SHP77 treated with DMSO at 0.1 percent for 48 hours (cell line): ENCODE results near the gene FAM161A.
"Not testable (repeated sequence)": the region's sequence is repeated elsewhere in the genome, so short reads cannot be mapped to it uniquely, and the experiment has no call there.

Source experiments
- DNase-seq: peaks from one replicate; lab custom pipeline; 2025; lab: John Stamatoyannopoulos, UW

Gene FAM161A, protein sequence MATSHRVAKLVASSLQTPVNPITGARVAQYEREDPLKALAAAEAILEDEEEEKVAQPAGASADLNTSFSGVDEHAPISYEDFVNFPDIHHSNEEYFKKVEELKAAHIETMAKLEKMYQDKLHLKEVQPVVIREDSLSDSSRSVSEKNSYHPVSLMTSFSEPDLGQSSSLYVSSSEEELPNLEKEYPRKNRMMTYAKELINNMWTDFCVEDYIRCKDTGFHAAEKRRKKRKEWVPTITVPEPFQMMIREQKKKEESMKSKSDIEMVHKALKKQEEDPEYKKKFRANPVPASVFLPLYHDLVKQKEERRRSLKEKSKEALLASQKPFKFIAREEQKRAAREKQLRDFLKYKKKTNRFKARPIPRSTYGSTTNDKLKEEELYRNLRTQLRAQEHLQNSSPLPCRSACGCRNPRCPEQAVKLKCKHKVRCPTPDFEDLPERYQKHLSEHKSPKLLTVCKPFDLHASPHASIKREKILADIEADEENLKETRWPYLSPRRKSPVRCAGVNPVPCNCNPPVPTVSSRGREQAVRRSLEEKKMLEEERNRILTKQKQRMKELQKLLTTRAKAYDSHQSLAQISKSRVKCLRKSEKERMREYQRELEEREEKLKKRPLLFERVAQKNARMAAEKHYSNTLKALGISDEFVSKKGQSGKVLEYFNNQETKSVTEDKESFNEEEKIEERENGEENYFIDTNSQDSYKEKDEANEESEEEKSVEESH

DNA sequence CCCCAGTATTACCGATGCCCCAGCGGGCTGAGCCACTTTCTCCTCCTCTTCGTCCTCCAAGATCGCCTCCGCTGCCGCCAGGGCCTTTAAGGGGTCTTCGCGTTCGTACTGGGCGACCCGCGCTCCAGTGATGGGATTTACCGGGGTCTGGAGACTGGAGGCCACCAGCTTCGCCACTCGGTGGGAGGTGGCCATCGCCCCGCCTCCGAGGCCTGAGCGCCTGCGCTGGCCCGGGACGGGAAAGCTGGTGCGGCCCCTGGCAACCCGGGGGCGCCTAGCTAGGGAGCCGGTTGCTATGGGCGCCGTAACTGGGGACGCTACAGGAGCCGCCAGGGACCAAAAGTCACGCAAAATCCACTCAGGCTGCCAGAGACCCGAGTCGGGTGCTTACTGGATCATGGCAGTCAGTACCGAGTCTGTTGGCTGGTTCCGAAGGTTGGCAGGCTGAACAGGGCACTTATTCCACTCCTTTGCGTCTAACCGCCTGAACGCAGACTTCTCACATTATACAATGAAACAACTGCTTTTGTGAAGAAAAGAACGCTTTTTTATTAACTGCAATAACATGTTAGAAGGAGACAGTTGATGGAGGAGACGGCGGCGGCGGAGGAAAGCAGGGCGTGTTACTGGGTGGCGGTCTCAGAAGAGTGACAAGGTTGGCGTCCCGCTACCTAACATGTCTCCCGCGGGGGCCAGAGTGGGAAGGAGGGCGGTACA is at the start of gene FAM161A:
Gene FAM161A (minus strand): TSS at position 214 of the 717 bp plus-strand sequence. CDS start 19 bp downstream, at position 195.
- peak; percentile 78 for DNase-seq

DNA sequence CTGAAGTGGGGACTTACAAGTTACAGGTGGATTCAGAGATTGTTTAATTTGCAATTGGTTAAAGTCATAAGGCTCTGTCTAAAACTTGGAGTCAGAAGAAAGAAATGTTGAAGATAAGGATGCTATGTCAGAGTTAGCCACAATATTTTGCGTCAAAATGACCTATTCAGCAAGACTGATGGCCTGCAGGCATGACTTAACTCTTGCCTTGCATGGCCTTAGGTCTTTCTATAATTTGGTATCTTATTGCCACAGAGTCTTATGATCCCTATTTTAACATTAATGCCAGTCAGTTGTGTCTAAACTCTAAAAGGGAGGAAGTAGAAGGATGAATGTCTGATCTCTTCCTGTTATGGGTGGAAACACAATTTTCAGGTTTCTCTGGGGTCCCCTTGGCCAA is 46.4 kb upstream of the FAM161A start:
- no peak for DNase-seq

DNA sequence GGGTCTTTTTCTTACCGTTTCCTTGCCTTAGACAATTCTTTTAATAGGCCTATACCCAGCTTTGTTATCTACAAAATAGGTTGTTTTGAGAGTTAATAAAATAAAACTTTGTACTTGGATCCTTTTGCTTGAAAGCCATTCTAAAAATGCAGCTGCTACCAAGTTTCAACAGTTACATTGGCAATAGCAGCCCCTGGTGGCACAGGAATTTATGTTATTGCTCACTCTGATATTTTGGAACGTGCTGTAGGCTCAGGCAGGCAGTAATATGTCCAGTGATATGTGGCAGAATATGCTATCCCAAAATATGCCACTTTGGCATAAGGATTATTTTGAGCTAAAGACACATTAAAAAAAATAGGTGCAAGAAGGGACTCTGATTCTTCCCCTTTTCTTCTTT is 45.0 kb upstream of the FAM161A start:
- DNase-seq = no peak

DNA sequence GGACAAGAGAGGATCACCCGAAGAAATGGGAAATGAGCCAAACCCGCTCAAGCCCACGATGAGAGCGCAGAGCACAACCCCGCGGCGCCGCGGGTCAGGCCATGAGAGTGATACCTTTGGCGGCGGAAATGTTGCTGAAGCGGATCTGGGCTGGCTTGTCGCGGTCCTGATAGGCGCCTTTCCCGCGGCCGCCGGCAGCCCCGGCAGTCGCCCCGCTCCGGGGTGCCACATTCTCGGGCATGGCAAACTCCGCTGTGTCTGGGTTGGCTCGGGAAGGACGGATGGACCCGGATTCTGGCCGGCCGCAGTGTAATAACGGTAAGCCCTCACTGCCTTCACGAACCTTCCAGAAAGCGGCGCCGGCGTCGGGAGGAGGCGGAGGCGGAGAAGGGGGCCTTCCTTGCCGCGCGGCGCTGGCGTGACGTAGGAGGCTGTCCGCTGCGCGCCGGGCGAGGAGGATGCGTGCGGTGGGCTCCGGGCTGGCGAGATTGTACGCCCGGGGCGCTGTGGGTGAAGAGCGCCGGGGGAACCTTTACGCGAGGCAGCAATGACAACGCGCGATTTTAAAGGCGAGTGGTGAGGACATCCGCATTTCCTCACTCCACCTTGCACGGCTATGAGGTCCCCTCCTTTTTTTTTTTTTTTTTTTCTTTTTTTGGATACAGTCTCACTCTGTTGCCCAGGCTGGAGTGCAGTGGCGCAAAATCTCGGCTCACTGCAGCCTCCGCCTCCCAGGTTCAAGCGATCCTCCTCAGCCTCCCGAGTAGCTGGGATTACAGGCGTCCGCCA is 34.6 kb upstream of the FAM161A start, which contains the start of gene CCT4:
Gene CCT4 (minus strand): TSS at position 390 of the 789 bp plus-strand sequence. CDS start 149 bp downstream, at position 241.
- peak; percentile 56 for DNase-seq

DNA sequence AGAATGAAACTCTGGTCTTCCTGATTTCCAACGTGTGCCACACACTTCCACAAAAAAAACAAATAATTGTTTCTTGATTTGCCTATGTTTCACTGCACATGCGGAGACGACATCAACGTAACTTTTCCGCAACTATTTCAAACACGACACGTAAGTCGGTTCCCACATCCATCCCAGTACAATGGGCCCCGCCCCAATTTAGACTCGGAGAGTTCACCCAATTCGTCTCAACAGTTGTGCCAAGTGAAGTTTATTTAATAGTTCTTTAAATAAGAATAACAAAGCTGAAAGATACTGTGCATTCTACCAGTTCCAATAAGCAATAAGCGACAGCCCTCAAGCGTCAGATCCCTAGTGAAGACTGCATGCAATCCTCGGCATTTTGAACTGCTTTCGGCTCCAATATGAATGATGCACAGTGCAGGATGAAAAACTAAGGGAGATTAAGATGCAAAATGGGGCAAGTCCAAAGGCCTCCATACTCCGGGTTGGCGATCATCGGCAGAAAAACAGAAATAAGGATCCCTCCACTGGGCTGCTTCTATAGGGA is 33.9 kb upstream of the FAM161A start:
- no peak for DNase-seq

DNA sequence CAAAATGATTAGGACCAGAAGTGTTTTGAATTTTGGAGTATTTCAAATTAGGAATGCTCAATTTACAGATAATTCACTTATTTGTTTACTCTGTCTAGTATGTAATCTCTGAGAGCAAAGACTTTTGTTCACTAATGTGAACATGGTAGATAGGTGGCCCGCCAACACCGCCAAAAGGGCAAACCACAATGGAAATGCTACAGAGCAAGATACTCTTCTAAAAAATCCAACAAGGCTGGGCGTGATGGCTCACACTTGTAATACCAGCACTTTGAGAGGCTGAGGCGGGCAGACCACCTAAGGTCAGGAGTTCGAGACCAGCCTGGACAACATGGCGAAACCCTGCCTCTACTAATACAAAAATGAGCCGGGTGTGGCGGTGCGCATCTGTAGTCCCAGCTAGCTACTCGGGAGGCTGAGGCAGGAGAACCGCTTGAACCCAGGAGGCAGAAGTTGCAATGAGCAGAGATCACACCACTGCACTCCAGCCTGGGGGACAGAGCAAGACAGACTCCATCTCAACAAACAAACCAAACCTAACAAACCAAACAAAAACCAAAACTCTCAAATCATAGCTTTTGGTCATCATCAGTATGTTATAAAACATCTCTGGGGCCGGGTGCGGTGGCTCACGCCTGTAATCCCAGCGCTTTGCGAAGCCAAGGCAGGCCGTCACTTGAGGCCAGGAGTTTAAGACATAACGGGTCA is 32.2 kb upstream of the FAM161A start:
- DNase-seq = no peak

DNA sequence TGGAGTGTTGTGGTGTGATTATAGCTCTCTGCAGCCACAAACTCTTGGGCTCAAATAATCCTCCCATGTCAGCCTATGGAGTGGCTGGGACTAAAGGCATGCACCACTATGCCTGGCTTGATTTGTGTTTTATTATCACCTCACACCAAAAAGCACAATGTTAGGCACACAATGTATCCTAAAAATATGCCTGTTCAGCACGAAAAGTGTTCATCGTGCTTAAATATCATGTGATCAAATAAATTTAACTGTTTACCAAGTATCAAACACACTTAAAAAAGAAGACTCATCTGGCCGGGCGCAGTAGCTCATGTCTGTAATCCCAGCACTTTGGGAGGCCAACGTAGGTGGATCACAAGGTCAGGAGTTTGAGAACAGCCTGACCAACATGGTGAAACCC is 29.0 kb upstream of the FAM161A start:
- DNase-seq = no peak

DNA sequence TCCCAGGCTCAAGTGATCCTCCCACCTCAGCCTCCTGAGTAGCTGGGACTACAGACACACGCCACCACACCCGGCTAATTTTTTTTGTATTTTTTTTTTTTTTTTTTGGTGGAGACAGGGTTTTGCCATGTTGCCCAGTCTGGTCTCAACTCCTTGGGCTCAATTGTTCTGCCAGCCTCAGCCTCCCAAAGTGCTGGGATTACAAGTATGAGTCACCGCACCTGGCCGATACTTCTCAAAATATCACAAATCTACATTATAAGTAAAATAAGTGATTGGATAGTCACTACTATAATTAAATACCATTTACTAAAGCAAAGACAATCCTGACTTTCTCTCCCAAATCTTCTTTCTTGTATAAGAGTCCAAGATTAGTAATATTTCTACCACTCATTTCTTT is 25.5 kb upstream of the FAM161A start:
- DNase-seq = not testable (repeated sequence)

DNA sequence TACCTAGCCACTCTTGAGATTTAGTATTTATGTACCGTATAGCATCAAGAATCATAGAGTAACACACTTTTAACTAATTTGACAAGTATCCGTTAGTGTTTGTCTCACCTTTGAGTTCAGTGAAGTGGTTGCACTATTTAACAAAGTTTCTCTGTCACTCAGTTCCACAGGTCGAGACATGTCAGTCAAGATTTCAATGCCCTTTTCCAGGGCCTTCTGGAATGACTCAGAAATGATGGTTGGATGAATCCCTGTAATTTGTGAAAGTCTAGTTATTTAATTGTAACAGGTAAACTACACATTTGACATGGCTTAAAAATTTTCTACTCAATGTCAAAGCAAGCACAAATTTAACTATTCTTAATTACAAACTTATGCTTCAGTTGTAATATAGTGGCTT is 24.9 kb upstream of the FAM161A start:
- no peak for DNase-seq

DNA sequence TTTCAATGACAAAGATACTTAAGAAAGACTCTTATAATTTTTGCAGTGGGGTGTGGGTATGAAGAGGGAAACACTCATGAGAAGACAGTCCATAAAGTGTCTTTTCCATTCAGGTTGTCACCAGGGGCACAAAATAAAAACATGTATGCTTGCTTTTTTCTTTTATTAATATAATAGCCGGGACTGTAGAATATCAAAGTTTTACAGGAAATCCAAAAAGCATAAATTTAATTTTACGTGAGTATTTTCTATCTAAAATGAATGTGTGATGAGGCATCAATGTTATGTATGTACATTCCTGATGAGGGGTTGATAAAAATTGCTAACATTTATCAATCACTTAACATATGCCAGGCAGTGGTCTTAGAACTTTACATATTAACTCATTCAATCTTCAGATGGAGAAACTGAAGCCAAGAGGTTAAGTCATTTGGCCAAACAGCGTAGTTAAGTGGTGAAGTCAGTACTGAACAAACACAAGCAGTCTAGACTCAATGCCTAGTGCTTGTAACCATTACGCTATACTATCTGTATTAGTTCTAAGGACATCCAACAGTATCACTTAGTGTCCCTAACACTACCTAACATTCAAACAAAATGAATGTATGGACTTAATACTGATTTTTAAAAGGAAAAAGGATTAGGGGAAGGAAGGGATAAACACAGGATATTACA is 23.8 kb upstream of the FAM161A start:
- DNase-seq = no peak

DNA sequence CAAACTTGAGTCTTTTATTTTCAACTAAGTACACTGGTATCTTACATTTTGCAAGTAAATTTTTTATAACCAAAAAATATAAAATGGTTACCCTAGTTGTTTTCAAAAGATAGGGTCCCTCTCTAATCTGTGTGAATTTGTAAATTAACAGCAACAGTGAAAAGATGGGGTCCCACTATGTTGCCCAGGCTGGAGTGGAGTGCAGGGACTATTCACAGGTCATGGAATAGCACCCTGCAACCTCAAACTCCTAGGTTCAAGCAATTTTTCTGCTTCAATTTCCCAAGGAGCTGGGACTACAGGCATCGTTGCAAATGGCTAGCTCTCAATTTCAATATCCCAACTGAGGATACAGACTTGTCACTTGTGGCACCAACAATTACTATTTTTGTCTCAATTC is 22.5 kb upstream of the FAM161A start:
- no peak for DNase-seq

DNA sequence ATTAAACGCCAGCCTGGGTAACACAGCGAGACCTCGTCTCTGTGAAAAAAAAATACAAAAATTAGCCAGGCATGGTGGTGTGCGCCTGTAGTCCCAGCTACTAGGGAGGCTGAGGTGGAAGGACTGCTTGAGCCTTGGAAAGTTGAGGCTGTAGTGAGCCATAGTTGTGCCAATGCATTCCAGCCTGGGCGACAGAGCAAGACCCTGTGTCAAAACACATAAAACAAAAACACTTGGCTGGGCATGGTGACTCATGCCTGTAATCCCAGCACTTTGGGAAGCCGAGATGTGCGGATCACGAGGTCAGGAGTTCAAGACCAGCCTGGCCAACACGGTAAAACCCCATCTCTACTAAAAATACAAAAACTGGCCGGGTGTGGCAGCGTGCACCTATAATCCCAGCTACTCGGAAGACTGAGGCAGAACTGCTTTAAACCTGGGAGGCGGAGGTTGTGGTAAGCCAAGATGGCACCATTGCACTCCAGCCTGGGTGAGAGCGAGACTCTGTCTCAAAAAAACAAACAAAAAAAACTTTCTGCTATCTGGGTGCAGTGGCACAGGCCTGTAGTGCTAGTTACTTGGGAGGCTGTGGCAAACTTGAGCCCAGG is 12.7 kb upstream of the FAM161A start:
- not testable (repeated sequence) for DNase-seq

DNA sequence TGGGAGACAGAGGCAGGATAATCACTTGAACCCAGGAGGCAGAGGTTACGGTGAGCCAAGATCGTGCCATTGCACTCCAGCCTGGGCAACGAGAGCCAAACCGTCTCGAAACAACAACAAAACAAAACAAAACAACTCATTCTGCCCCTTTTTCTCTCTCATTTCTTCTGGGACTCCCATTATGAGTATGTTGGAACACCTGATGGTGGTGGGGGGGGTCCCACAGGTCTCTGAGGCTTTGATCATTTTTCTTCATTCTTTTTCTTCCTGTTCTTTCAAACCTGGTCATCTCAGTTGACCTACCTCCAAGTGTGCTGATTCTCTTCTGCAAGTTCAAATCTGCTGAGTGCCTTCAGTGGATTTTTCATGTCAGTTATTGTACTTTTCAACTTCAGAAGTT is 8.2 kb upstream of the FAM161A start:
- DNase-seq = no peak

DNA sequence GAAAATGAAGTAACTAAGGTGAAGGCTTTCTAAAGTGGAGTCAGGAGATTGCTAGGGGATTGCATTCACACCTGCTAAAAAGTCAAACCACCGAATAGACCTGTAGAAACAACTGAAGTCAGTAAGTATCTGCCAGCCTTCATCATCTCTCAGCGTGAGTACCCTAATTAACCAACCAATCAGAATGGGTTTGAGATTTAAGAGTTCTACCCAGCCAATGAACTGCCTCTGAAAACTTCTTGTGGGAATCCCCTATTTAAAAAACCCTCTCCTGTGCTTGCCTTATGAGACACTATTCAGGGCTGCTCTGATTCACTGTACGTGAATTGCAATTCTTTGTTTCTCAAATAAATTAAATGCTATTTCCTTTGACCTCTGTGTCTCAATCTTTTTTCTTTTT is 3.4 kb upstream of the FAM161A start:
- no peak for DNase-seq

DNA sequence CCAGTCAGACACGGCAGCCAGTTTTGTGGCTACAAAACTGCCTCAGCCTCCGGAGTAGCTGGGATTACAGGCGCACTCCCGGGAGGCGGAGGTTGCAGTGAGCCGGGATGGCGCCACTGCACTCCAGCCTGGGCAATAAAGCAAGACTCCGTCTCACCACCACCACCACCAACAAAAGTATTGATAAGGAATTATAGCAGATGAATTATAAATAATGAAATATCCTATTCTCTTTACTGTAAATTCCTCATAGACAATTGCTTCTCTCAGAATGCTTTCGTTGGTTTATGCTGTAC is 1.4 kb upstream of the FAM161A start:
- DNase-seq = no peak

DNA sequence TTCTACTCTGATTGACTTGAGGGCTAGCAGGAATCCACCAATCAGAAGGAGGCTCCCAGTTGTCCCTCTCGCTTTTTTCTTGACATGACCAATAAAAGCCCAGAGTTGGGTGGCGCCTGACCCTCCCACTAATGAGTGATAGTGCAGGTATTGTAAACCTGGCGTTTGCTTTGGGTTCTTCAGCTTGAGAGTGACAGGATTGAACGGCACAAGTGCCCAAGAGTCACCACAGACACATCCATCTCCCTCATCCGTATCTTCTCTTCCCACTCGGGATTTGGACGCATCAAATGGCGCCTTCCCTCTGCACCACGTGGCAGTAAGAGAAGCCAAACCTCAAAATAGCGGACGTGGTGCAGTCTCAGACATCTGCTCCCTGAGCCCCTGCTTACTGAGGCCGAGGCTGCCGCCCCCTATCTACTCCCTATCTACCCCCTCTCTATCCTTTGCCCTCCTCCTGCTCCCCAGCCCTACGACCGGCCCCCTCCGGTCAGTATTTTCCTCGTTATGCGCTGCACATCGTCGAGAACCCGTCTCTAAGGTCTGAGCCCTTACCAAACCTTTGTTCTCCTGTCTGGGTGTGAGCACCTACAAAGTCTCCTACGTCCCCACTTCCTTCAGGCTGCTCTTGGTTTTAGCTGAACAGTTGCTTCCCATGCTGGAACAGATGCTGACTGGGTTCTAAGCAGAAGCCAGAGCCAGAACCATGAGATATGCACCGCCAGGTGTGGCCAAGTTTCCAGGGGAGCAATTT is 881 bp upstream of the FAM161A start:
- peak; percentile 96 for DNase-seq

DNA sequence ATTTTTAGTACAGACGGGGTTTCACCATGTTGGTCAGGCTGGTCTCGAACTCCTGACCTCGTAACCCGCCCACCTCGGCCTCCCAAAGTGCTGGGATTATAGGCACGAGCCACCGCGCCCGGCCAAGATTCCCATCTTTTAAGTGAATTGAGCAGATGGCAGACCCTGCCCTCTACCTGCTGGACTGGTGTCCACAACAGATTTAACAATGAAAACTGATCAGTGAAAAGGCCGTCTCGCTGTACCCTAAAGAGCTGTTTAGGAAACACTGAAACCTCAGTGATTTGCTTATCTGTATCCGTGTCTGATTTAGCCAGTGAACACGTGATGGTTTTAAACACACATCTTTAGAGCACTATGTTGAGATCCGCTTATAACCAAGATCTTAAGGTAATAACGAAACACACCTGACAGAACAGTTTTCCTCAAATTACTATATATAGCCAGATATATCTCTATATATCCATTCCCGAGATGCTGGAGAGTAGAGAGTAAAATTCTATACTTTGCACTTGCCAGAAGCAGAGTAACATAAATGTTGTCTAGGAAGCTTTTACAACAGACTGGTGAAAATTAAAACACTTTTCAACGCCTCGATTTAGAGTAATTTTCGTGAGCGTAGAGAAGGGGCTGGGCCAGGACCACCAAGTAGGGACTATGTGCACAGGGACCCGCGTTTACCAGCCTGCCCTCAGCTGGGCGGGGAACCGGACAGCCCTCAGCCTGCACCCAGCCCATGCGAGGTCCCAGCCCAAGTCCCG is 594 bp downstream of the FAM161A start:
- peak; percentile 71 for DNase-seq

DNA sequence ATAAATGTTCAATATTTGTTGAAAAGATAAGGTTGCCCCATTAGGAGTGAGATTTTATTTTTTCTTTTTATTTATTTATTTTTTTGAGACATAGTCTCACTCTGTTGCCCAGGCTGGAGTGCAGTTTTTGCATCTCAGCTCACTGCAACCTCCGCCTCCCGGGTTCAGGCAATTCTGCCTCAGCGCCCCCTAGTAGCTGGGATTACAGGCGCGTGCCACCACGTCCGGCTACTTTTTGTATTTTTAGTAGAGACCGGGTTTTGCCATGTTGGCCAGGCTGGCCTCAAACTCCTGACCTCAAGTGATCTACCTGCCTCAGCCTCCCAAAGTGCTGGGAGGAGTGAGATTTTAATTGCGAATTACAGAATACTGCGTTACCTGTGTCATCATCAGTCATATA is 2.6 kb downstream of the FAM161A start:
- not testable (repeated sequence) for DNase-seq

DNA sequence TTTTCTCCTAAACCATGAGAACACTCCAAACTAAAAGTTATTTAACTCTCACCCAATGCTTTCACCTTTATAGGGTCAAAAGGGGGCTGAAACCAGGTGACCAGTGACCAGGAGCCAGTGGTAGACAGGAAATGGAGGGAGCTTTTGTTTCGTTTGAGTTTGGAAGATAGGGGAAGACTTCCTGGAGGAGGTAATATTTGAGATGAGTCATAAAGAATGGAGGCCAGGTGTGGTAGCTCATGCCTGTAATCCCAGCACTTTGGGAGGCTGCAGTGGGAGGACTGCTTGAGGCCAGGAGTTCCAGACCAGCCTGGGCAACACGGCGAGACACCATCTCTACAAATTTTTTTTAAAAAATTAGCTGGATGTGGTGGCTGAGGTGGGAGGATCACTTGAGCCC is 8.5 kb downstream of the FAM161A start:
- DNase-seq = no peak
